Retina (tissue), 1 donor: ENCODE data around the gene LIN37.
"Not testable (repeated sequence)": the region's sequence is repeated elsewhere in the genome, so short reads cannot be mapped to it uniquely, and the experiment has no call there.

ENCODE experiments used
- DNase-seq: peaks from one replicate; pipeline ENCODE4 v3.0.0-alpha.2; 2016

Gene LIN37

GRCh38 chr19:35754370-35755130, 6.2 kb downstream of the LIN37 start:
- DNase-seq: no peak

- no peak for DNase-seq
These were observed 6.8 kb downstream of the LIN37 start for GRCh38 chr19:35755131-35755549.

GRCh38 chr19:35755550-35756376, 7.4 kb downstream of the LIN37 start:
- peak; percentile 59 for DNase-seq

GRCh38 chr19:35756377-35757230, 8.2 kb downstream of the LIN37 start, which contains the start of gene HSPB6:
HSPB6 (minus strand) TSS chr19:35757029; CDS start chr19:35757008, 21 bp downstream.
- DNase-seq: peak; percentile 55

GRCh38 chr19:35757231-35757748, 8.9 kb downstream of the LIN37 start:
- no peak for DNase-seq

- peak; percentile 100 for DNase-seq
These were observed 9.6 kb downstream of the LIN37 start, which contains the start of gene PROSER3 for GRCh38 chr19:35757749-35758608. PROSER3 (plus strand) TSS chr19:35758176; CDS start chr19:35758216, 40 bp downstream.

- DNase-seq: no peak
These were observed 11.3 kb downstream of the LIN37 start for GRCh38 chr19:35759697-35760096.

- no peak for DNase-seq
These were observed 12.5 kb downstream of the LIN37 start for GRCh38 chr19:35760711-35761349.

- DNase-seq: no peak
These were observed 16.3 kb downstream of the LIN37 start for GRCh38 chr19:35764432-35765315.

- DNase-seq: no peak
These were observed 18.3 kb downstream of the LIN37 start for GRCh38 chr19:35766571-35767104.

- DNase-seq: peak; percentile 60
These were observed 19.1 kb downstream of the LIN37 start for GRCh38 chr19:35767288-35768081.

- no peak for DNase-seq
These were observed 19.7 kb downstream of the LIN37 start for GRCh38 chr19:35768082-35768421.

GRCh38 chr19:35772362-35772761, 24.0 kb downstream of the LIN37 start:
- DNase-seq: not testable (repeated sequence)

- no peak for DNase-seq
These were observed 24.8 kb downstream of the LIN37 start for GRCh38 chr19:35773020-35773806.

GRCh38 chr19:35774274-35775045, 26.1 kb downstream of the LIN37 start:
- no peak for DNase-seq

- DNase-seq: no peak
These were observed 26.6 kb downstream of the LIN37 start for GRCh38 chr19:35775046-35775297.

- peak; percentile 96 for DNase-seq
These were observed 27.1 kb downstream of the LIN37 start, which contains the start of gene ARHGAP33 for GRCh38 chr19:35775298-35776101. ARHGAP33 (plus strand) TSS chr19:35775564; CDS start chr19:35775659, 95 bp downstream.
